T follicular helper cell (primary cell): ENCODE data around the gene MYO5A.
"Not testable (repeated sequence)": the region's sequence is repeated elsewhere in the genome, so short reads cannot be mapped to it uniquely, and the experiment has no call there.

ENCODE experiments used
- DNase-seq: peaks from one replicate; pipeline ENCODE4 v3.0.0-alpha.2; 2020; ENCODE audit warnings: low read depth

MYO5A gene

GRCh38 chr15:52288986-52289385 is 239.7 kb downstream of the MYO5A start:
- DNase-seq = no peak

- DNase-seq = no peak
These were observed 240.4 kb downstream of the MYO5A start for GRCh38 chr15:52288051-52288942.

GRCh38 chr15:52287114-52287513 is 241.6 kb downstream of the MYO5A start:
- DNase-seq = no peak

GRCh38 chr15:52285941-52286340 is 242.7 kb downstream of the MYO5A start:
- DNase-seq = not testable (repeated sequence)

GRCh38 chr15:52284164-52284563 is 244.5 kb downstream of the MYO5A start:
- DNase-seq = no peak

GRCh38 chr15:52283281-52283680 is 245.4 kb downstream of the MYO5A start:
- no peak for DNase-seq

- no peak for DNase-seq
These were observed 246.3 kb downstream of the MYO5A start for GRCh38 chr15:52282418-52282817.

GRCh38 chr15:52281085-52282035 is 247.3 kb downstream of the MYO5A start:
- no peak for DNase-seq

GRCh38 chr15:52280326-52281084 is 248.2 kb downstream of the MYO5A start:
- DNase-seq = no peak

GRCh38 chr15:52278636-52279367 is 249.9 kb downstream of the MYO5A start:
- DNase-seq = no peak

- DNase-seq = no peak
These were observed 250.5 kb downstream of the MYO5A start for GRCh38 chr15:52278135-52278534.

- DNase-seq = no peak
These were observed 251.1 kb downstream of the MYO5A start for GRCh38 chr15:52277575-52277974.

- DNase-seq = no peak
These were observed 252.4 kb downstream of the MYO5A start for GRCh38 chr15:52276256-52276770.

GRCh38 chr15:52263563-52264282 is 265.0 kb downstream of the MYO5A start:
- DNase-seq = no peak

GRCh38 chr15:52262364-52262763 is 266.3 kb downstream of the MYO5A start:
- DNase-seq = no peak

GRCh38 chr15:52261498-52262242 is 267.0 kb downstream of the MYO5A start:
- no peak for DNase-seq

GRCh38 chr15:52261026-52261425 is 267.7 kb downstream of the MYO5A start:
- no peak for DNase-seq

- DNase-seq = no peak
These were observed 269.2 kb downstream of the MYO5A start for GRCh38 chr15:52259503-52259902.

- no peak for DNase-seq
These were observed 270.2 kb downstream of the MYO5A start for GRCh38 chr15:52258461-52258860.

GRCh38 chr15:52257734-52258062 is 271.0 kb downstream of the MYO5A start:
- DNase-seq = no peak
